ENCODE measurements around the gene MICALL2.

The MICALL2 gene

GRCh38 chr7:1463676-1464223 is 4.5 kb upstream of the MICALL2 start (continued):
- TF ChIP-seq ZNF10 (tag by site-specific recombination; IDR thresholded peaks at IDR 0.05) (0 out of 2 replicates have a peak, but pooled peaks have one; percentile 23), ZSCAN18 (tag by site-specific recombination; IDR thresholded peaks at IDR 0.05) (no peak), ZBTB1 (tag by site-specific recombination; IDR thresholded peaks at IDR 0.05) (no peak), ZNF211 (tag by site-specific recombination; IDR thresholded peaks at IDR 0.05; ENCODE audit: low read depth) (no peak), ZNF837 (tag by site-specific recombination; IDR thresholded peaks at IDR 0.05) (no peak), ZSCAN30 (tag by site-specific recombination; IDR thresholded peaks at IDR 0.05) (no peak), ZNF175 (tag by site-specific recombination; IDR thresholded peaks at IDR 0.05) (no peak), ZNF2 (tag by site-specific recombination; IDR thresholded peaks at IDR 0.05) (no peak)

GRCh38 chr7:1461646-1462375 is 2.5 kb upstream of the MICALL2 start:
- TF ChIP-seq ZNF514 (tag by site-specific recombination; IDR thresholded peaks at IDR 0.05) (no peak), PRDM1 (tag by site-specific recombination; IDR thresholded peaks at IDR 0.05) (peak; percentile 76), SCRT2 (tag by site-specific recombination; IDR thresholded peaks at IDR 0.05) (0 out of 2 replicates have a peak, but pooled peaks have one; percentile 23), ZNF366 (tag by site-specific recombination; conservative IDR thresholded peaks at IDR 0.05) (peak; percentile 77), ZNF623 (tag by site-specific recombination; IDR thresholded peaks at IDR 0.05) (peak; percentile 45; the same call in 1 of the 2 replicates), ZNF473 (tag by site-specific recombination; IDR thresholded peaks at IDR 0.05) (no peak), ZNF132 (tag by site-specific recombination; IDR thresholded peaks at IDR 0.05; ENCODE audit: borderline replicate concordance) (no peak), KLF8 (tag by site-specific recombination; IDR thresholded peaks at IDR 0.05) (0 out of 2 replicates have a peak, but pooled peaks have one; percentile 4)
- TF ChIP-seq, protein P1, sequence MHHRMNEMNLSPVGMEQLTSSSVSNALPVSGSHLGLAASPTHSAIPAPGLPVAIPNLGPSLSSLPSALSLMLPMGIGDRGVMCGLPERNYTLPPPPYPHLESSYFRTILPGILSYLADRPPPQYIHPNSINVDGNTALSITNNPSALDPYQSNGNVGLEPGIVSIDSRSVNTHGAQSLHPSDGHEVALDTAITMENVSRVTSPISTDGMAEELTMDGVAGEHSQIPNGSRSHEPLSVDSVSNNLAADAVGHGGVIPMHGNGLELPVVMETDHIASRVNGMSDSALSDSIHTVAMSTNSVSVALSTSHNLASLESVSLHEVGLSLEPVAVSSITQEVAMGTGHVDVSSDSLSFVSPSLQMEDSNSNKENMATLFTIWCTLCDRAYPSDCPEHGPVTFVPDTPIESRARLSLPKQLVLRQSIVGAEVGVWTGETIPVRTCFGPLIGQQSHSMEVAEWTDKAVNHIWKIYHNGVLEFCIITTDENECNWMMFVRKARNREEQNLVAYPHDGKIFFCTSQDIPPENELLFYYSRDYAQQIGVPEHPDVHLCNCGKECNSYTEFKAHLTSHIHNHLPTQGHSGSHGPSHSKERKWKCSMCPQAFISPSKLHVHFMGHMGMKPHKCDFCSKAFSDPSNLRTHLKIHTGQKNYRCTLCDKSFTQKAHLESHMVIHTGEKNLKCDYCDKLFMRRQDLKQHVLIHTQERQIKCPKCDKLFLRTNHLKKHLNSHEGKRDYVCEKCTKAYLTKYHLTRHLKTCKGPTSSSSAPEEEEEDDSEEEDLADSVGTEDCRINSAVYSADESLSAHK (tag by site-specific recombination; IDR thresholded peaks at IDR 0.05) = no peak
- TF ChIP-seq, protein P2, sequence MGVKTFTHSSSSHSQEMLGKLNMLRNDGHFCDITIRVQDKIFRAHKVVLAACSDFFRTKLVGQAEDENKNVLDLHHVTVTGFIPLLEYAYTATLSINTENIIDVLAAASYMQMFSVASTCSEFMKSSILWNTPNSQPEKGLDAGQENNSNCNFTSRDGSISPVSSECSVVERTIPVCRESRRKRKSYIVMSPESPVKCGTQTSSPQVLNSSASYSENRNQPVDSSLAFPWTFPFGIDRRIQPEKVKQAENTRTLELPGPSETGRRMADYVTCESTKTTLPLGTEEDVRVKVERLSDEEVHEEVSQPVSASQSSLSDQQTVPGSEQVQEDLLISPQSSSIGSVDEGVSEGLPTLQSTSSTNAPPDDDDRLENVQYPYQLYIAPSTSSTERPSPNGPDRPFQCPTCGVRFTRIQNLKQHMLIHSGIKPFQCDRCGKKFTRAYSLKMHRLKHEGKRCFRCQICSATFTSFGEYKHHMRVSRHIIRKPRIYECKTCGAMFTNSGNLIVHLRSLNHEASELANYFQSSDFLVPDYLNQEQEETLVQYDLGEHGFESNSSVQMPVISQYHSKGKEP (tag by site-specific recombination; IDR thresholded peaks at IDR 0.05) = peak; percentile 53; the same call in 1 of the 2 replicates
- TF ChIP-seq, protein P3, sequence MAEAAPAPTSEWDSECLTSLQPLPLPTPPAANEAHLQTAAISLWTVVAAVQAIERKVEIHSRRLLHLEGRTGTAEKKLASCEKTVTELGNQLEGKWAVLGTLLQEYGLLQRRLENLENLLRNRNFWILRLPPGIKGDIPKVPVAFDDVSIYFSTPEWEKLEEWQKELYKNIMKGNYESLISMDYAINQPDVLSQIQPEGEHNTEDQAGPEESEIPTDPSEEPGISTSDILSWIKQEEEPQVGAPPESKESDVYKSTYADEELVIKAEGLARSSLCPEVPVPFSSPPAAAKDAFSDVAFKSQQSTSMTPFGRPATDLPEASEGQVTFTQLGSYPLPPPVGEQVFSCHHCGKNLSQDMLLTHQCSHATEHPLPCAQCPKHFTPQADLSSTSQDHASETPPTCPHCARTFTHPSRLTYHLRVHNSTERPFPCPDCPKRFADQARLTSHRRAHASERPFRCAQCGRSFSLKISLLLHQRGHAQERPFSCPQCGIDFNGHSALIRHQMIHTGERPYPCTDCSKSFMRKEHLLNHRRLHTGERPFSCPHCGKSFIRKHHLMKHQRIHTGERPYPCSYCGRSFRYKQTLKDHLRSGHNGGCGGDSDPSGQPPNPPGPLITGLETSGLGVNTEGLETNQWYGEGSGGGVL (tag by site-specific recombination; IDR thresholded peaks at IDR 0.05) = peak; percentile 58
- POLR2A ChIA-PET = no interaction called here
- Histone ChIP-seq H3K4me3 (ENCODE audit: low read depth, low read length) (no peak overlapping the region), H3K9me3 (ENCODE audit: control insufficient read depth, insufficient read depth, low read depth, low read length) (no peaks in the 10 kb centered on the region), H3K27ac (ENCODE audit: extremely low read depth, low read depth, low read length) (no peak overlapping the region), H3K36me3 (ENCODE audit: control insufficient read depth in 2 of 2, insufficient read depth in 1 of 2, low read length in 2 of 2) (no peaks in the 10 kb centered on the region), H3K4me1 (ENCODE audit: control insufficient read depth, insufficient read depth, low read length) (peaks cover 3% of the 10 kb centered on the region; the same call in 1 of the 2 replicates)
- CTCF ChIA-PET = interaction anchor here (0.5 to 3.4 kb wide), 4 partner anchors 12 to 269 kb away, joined by 3 to 13 read pairs (median 4); no protein-coding TSS in a partner anchor

Data from HEK293 (cell line).